ENCODE results near the gene MYOM3.

GRCh38 chr1:24094554-24094953 is 17.4 kb downstream of the MYOM3 start:
- TF ChIP-seq CTCF (IDR thresholded peaks at IDR 0.05; ENCODE audit: poor library complexity), result no peak
- TF ChIP-seq EZH2 (IDR thresholded peaks at IDR 0.05; ENCODE audit: borderline replicate concordance), result no peak
- no peak for TF ChIP-seq EZH2phosphoT487 (IDR thresholded peaks at IDR 0.05; ENCODE audit: low read depth, severe bottlenecking, unreplicated experiment)
